ENCODE data around the gene COL20A1.

COL20A1 gene

GRCh38 chr20:63255931-63256704 is 36.9 kb upstream of the COL20A1 start:
- no peak overlapping the region for H3K4me3 Mint-ChIP-seq
- H3K36me3 Mint-ChIP-seq, result no peaks in the 10 kb centered on the region
- CTCF ChIA-PET, result no interaction called here
- peaks cover 88% of the 10 kb centered on the region for H3K27me3 Mint-ChIP-seq
- no peaks in the 10 kb centered on the region for H3K4me1 Mint-ChIP-seq
- no peak for DNase-seq
- no peak overlapping the region for H3K27ac Mint-ChIP-seq
- no peaks in the 10 kb centered on the region for H3K9me3 Mint-ChIP-seq

- H3K36me3 Mint-ChIP-seq, result no peaks in the 10 kb centered on the region
- H3K27ac Mint-ChIP-seq, result no peak overlapping the region
- no peak for DNase-seq
- no peak overlapping the region for H3K4me3 Mint-ChIP-seq
- CTCF ChIA-PET, result no interaction called here
- peaks cover 3% of the 10 kb centered on the region for H3K4me1 Mint-ChIP-seq
- H3K9me3 Mint-ChIP-seq, result no peaks in the 10 kb centered on the region
- H3K27me3 Mint-ChIP-seq, result peaks cover 84% of the 10 kb centered on the region
Observed at GRCh38 chr20:63256954-63257353, 36.0 kb upstream of the COL20A1 start.

DNA sequence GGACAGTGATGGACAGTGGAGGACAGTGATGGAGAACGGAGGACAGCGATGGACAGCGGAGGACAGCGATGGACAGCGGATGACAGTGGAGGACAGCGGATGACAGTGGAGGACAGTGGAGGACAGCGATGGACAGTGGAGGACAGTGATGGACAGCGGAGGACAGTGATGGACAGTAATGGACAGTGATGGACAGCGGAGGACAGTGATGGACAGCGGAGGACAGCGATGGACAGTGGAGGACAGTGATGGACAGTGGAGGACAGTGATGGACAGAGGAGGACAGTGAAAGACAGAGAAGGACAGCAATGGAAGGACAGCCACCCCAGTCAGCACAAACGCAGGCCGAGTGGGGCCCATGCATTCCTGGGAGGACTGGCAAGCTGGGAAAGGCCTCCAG is 35.4 kb upstream of the COL20A1 start:
- no peak for DNase-seq
- Mint-ChIP-seq H3K4me1 (peaks cover 8% of the 10 kb centered on the region), H3K9me3 (no peaks in the 10 kb centered on the region), H3K27me3 (peaks cover 84% of the 10 kb centered on the region), H3K27ac (no peak overlapping the region), H3K36me3 (no peaks in the 10 kb centered on the region), H3K4me3 (no peak overlapping the region)
- CTCF ChIA-PET, result no interaction called here

GRCh38 chr20:63258781-63259180 is 34.2 kb upstream of the COL20A1 start:
- CTCF ChIA-PET, result no interaction called here

GRCh38 chr20:63259734-63260460 is 33.1 kb upstream of the COL20A1 start:
- H3K27me3 Mint-ChIP-seq, result peaks cover 82% of the 10 kb centered on the region
- no peak overlapping the region for H3K4me3 Mint-ChIP-seq
- H3K4me1 Mint-ChIP-seq, result peaks cover 11% of the 10 kb centered on the region
- H3K36me3 Mint-ChIP-seq, result no peaks in the 10 kb centered on the region
- CTCF ChIA-PET, result no interaction called here
- no peak overlapping the region for H3K27ac Mint-ChIP-seq
- DNase-seq, result no peak
- no peaks in the 10 kb centered on the region for H3K9me3 Mint-ChIP-seq

More at GRCh38 chr20:63258781-63259180, 34.2 kb upstream of the COL20A1 start:
- DNase-seq, result no peak
- H3K4me1 Mint-ChIP-seq, result peaks cover 11% of the 10 kb centered on the region
- no peaks in the 10 kb centered on the region for H3K36me3 Mint-ChIP-seq
- no peak overlapping the region for H3K27ac Mint-ChIP-seq
- H3K27me3 Mint-ChIP-seq, result peaks cover 79% of the 10 kb centered on the region
- no peak overlapping the region for H3K4me3 Mint-ChIP-seq
- no peaks in the 10 kb centered on the region for H3K9me3 Mint-ChIP-seq

DNA sequence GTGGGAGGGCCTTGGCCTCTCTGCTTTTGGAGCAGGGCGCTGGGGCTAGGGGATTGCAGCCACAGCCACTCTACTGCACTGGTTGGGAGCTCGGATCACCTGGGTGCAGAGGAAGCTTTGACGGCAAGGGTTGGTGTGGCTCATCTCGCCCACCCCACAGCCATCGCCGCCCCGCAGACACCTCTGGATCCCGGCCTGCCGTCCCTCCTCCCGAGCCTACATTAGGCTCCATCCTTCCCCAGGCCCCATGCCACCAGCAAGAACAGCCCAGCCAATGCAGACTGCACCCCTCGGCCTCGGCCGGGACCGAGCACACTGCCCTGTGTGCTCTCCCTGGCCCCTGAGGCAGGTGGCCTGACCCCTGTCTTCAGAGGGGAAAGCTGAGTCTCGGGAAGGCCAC is 32.5 kb upstream of the COL20A1 start:
- Mint-ChIP-seq H3K9me3 (no peaks in the 10 kb centered on the region), H3K27me3 (peaks cover 80% of the 10 kb centered on the region), H3K27ac (no peak overlapping the region), H3K4me1 (peaks cover 11% of the 10 kb centered on the region), H3K36me3 (no peaks in the 10 kb centered on the region), H3K4me3 (no peak overlapping the region)
- CTCF ChIA-PET, result no interaction called here
- no peak for DNase-seq

GRCh38 chr20:63261060-63261794 is 31.8 kb upstream of the COL20A1 start:
- Mint-ChIP-seq H3K4me3 (no peak overlapping the region), H3K9me3 (no peaks in the 10 kb centered on the region), H3K36me3 (no peaks in the 10 kb centered on the region), H3K27ac (no peak overlapping the region), H3K27me3 (peaks cover 76% of the 10 kb centered on the region), H3K4me1 (peaks cover 11% of the 10 kb centered on the region)
- CTCF ChIA-PET, result no interaction called here
- no peak for DNase-seq

DNA sequence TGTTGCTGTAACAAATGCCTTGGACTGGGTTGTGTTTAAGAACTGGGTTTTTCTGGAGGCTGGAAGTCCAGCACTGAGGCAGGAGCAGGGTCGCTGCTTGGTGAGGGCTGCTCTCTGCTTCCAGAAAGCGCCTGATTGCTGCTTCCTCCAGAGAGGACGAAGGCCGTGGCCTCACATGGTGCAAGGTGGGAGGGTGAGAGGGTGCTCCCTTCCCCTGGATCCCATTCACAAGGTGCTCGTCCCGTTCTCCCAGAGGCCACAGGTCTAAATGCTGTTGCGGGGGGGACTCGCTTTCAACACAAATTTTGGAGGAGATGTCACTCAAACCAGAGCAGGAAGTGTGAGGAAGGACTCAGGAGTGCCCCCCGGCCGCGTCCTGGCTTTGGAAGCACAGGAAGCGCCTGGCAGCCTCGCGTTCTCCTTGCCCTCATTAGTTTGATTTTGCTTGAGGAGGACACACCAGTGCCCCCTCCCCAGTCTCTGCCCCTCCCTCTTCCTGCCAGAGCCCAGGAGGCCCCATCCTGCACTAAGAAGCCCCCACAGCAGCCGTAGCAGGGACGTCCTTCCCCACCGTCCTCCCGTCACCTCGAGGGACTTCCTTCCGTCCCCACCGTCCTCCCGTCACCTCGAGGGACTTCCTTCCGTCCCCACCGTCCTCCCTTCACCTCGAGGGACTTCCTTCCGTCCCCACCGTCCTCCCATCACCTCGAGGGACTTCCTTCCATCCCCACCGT is 31.0 kb upstream of the COL20A1 start:
- no peaks in the 10 kb centered on the region for H3K9me3 Mint-ChIP-seq
- CTCF ChIA-PET, result no interaction called here
- H3K4me3 Mint-ChIP-seq, result no peak overlapping the region

DNA sequence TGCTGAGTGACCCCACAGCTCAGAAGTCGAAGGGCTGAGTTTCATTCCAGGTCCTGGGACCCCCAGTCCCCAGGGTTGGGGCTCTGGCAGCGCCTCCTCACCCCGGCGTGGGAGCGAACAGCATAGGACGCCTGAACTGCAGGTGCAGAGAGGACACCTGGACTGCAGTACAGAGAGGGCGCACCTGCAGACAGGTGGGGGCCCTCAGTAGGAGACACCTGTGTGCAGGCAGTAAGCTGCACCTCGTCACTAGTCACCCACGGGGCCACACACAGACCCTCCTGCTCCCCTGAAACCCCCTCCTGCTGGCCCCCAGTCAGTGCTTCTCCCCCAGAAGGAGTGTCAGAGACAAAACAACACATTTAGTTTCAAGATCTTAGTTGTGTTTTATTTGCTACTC is 30.1 kb upstream of the COL20A1 start:
- Mint-ChIP-seq H3K9me3 (no peaks in the 10 kb centered on the region), H3K27ac (no peak overlapping the region)

More for the DNA sequence above, 31.0 kb upstream of the COL20A1 start:
- no peaks in the 10 kb centered on the region for H3K36me3 Mint-ChIP-seq
- no peak overlapping the region for H3K27ac Mint-ChIP-seq
- H3K27me3 Mint-ChIP-seq, result peaks cover 70% of the 10 kb centered on the region
- DNase-seq, result no peak
- H3K4me1 Mint-ChIP-seq, result peaks cover 11% of the 10 kb centered on the region

DNA sequence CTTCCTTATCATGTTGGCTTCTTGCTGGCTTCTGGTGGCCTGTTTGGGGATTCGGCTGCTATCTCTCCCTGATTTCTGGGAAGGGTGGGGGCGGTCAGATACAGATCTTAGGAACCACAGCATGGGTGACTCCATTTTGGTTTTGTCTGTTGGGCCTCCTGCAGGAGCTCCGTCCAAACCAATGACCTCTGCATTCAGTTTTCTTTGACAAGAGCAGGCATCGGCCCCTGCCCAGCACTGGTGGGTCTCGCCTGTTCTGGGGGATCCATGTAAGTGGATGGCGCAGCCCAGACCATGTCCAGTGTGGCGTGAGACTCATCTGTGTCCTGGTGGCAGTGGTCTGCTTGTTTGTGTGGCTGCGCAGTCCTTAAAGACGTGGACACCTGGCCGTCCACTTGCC is 29.0 kb upstream of the COL20A1 start:
- CTCF ChIA-PET, result interaction anchor here (2.8 kb wide), 1 partner anchor 41 kb away, joined by 10 read pairs; no protein-coding TSS in a partner anchor
- Mint-ChIP-seq H3K27me3 (peaks cover 69% of the 10 kb centered on the region), H3K36me3 (no peaks in the 10 kb centered on the region), H3K4me1 (peaks cover 11% of the 10 kb centered on the region), H3K4me3 (no peak overlapping the region), H3K9me3 (no peaks in the 10 kb centered on the region), H3K27ac (peak overlapping the region; percentile 55)
- no peak for DNase-seq

More for the DNA sequence above, 30.1 kb upstream of the COL20A1 start:
- CTCF ChIA-PET, result no interaction called here
- Mint-ChIP-seq H3K27me3 (peaks cover 67% of the 10 kb centered on the region), H3K4me3 (no peak overlapping the region), H3K36me3 (no peaks in the 10 kb centered on the region), H3K4me1 (peaks cover 11% of the 10 kb centered on the region)
- DNase-seq, result no peak

DNA sequence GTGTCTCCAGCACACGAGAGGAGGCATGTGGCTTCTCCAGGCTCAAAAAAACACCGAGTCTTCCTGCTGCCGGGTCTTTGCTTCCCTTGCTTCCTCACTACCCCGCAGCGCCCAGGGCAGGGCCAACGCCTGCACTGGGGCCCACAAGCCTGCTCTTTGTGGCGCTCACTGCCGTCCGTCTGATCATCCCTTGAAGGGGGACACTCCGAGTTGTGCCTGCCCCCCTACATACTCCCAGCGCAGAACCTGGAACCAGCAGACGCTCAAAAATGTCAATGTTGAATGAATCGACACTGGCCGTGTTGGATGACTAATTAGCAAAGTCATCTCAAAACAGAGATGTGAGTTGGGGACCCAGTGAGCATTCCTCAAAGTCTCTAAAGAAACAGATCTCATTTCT is 28.5 kb upstream of the COL20A1 start:
- no peaks in the 10 kb centered on the region for H3K36me3 Mint-ChIP-seq
- H3K27ac Mint-ChIP-seq, result no peak overlapping the region
- H3K4me3 Mint-ChIP-seq, result no peak overlapping the region
- no peak for DNase-seq
- CTCF ChIA-PET, result interaction anchor here (2.8 kb wide), 1 partner anchor 42 kb away, joined by 10 read pairs; no protein-coding TSS in a partner anchor
- no peaks in the 10 kb centered on the region for H3K9me3 Mint-ChIP-seq
- H3K4me1 Mint-ChIP-seq, result peaks cover 11% of the 10 kb centered on the region
- H3K27me3 Mint-ChIP-seq, result peaks cover 64% of the 10 kb centered on the region

DNA sequence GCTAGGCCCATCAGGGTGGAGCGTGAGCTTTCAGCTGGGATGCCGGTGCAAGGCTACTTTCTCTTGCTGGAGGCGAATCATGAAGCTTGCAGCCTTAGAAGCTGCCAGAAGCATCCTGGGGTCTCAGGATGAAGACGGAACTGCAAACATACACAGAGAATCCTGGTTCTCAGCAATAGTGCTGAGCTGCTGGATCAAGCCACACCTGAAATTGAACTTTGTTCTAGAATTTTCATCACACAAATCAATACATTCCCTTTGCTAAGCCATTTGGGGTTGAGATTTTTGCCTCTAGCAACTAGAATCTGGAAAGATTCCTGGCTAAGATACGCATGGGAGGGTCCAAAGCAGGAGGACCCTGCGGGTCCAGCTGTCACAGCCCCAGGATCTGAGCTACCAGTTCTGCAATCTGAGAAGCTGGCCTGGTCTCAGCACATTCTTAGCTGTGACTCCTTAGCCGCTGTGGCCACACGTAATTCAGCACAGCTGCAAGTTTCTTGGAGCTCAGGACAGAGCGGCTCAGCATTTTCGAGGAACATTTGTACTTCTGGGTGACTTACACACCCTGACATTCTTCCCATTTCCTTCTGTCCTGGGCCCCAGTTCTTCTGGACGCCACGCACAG is 27.0 kb upstream of the COL20A1 start:
- no peak overlapping the region for H3K4me3 Mint-ChIP-seq
- H3K36me3 Mint-ChIP-seq, result no peaks in the 10 kb centered on the region
- peaks cover 57% of the 10 kb centered on the region for H3K27me3 Mint-ChIP-seq
- H3K4me1 Mint-ChIP-seq, result peaks cover 11% of the 10 kb centered on the region
- no peak overlapping the region for H3K27ac Mint-ChIP-seq
- H3K9me3 Mint-ChIP-seq, result no peaks in the 10 kb centered on the region
- no peak for DNase-seq
- CTCF ChIA-PET, result interaction anchor here (0.8 to 2.8 kb wide), 3 partner anchors 40 to 44 kb away, joined by 3 to 10 read pairs (median 3); no protein-coding TSS in a partner anchor

DNA sequence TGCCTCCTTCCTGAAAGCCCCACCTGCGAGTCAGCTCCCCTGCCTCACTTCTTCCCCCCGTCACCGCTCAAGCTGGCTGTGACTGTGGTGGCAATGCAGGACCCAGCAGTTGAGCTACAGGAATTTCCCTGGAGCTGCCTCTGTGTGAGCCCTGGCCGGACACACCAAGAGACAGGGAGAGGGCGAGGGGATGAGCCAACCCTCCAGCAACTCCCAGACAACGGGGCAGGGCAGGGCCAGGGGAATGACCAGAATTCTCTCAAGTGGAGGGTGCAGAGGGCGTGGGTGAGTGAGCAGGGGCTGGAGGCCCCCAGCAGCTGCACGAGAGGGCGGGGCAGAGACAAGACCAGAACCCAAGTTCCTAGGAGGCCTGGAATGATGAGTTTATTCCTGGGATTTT is 25.3 kb upstream of the COL20A1 start:
- Mint-ChIP-seq H3K4me3 (no peak overlapping the region), H3K27me3 (peaks cover 52% of the 10 kb centered on the region), H3K36me3 (no peaks in the 10 kb centered on the region), H3K27ac (no peak overlapping the region), H3K4me1 (peaks cover 8% of the 10 kb centered on the region), H3K9me3 (no peaks in the 10 kb centered on the region)
- CTCF ChIA-PET, result no interaction called here
- no peak for DNase-seq
